Measurements from ENCODE around the gene SBF2. TPM values are rescaled to one million over a fixed set of nuclear protein-coding genes. Genes with fewer than 3 reads are reported as not detected.
"Not testable (repeated sequence)": the region's sequence is repeated elsewhere in the genome, so short reads cannot be mapped to it uniquely, and the experiment has no call there.

Gene SBF2
- total RNA-seq, 1 donor from 2014 or later, result 38.5 TPM

DNA sequence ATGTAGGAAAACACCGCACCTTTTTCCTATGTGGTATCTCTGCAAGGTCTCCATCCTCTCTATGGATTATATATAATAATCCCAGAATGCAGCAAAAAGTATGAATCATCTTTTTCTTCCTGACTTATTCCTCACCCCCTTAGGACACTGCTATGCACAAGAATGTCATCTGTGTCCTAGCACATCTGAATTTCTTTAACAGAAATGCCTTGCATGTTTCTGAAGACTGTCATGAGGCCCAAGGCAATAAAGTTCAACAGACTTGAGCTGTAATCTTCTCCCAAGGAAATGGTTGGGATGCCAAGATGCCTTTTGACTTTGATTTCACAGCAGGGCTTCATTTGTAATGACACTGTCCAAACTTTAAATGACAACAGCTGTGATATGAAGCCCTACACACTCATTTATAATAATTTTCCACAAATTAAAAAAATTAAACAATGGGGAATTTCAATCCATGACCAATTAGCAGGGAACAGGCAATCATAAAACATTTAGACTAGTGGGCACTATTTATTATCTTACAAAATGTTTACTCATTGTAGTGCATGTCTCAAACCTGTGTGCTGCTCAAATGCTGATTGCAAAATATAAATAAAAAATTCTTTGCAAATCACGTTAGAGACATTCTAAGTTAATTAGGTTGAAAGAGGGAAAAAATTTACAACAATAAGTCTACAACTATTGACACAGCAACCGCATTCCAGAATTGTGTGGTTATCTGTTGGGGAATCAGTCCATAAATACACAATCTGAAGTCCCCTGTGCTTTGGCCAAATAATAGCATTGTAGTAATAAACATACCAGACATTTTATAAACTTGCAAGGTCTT is 387.8 kb downstream of the SBF2 start:
- intact Hi-C loops (cut with DNase I), result no loop called here
- Histone ChIP-seq H3K9me3 (no peaks in the 10 kb centered on the region), H3K36me3 (no peaks in the 10 kb centered on the region), H3K27me3 (no peaks in the 10 kb centered on the region), H3K27ac (no peak overlapping the region), H3K4me1 (no peaks in the 10 kb centered on the region), H3K4me3 (no peak overlapping the region)
- DNase-seq (no peak), ATAC-seq (no peak)
- TF ChIP-seq, protein P1, sequence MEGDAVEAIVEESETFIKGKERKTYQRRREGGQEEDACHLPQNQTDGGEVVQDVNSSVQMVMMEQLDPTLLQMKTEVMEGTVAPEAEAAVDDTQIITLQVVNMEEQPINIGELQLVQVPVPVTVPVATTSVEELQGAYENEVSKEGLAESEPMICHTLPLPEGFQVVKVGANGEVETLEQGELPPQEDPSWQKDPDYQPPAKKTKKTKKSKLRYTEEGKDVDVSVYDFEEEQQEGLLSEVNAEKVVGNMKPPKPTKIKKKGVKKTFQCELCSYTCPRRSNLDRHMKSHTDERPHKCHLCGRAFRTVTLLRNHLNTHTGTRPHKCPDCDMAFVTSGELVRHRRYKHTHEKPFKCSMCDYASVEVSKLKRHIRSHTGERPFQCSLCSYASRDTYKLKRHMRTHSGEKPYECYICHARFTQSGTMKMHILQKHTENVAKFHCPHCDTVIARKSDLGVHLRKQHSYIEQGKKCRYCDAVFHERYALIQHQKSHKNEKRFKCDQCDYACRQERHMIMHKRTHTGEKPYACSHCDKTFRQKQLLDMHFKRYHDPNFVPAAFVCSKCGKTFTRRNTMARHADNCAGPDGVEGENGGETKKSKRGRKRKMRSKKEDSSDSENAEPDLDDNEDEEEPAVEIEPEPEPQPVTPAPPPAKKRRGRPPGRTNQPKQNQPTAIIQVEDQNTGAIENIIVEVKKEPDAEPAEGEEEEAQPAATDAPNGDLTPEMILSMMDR (IDR thresholded peaks at IDR 0.05), result no peak

DNA sequence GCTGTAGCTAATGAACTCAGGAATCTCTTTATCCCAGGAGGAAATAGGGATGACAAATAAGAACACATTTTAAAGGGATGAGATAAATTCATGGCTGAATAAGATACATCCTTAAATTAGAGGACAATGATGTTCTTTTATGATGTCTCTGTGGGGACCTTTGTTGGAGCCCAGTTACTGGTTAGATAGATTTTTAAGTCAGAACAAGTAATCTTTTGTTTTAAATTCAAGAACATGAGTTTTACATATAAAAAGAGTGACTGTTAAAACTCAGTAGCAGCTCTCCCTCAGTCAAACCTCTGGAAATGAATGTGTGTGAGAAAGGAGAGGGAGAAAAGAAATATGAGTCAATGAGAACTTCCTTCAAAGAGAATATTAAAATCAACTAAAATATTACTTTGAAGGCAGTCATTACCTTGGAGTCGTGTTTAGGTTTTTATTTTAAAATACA is 388.5 kb downstream of the SBF2 start:
- ATAC-seq, result no peak
- no peak overlapping the region for H3K27ac ChIP-seq
- DNase-seq, result no peak

GRCh38 chr11:9903579-9903978 is 390.4 kb downstream of the SBF2 start:
- Histone ChIP-seq H3K27ac (no peak overlapping the region), H3K4me3 (no peak overlapping the region), H3K27me3 (no peaks in the 10 kb centered on the region), H3K4me1 (peaks cover 4% of the 10 kb centered on the region), H3K36me3 (no peaks in the 10 kb centered on the region), H3K9me3 (no peaks in the 10 kb centered on the region)
- TF ChIP-seq, protein P1 (IDR thresholded peaks at IDR 0.05), result no peak
- ATAC-seq, result no peak
- DNase-seq, result no peak
- intact Hi-C loops (cut with DNase I), result no loop called here

More for the DNA sequence above, 388.5 kb downstream of the SBF2 start:
- Histone ChIP-seq H3K27me3 (no peaks in the 10 kb centered on the region), H3K4me3 (no peak overlapping the region), H3K36me3 (no peaks in the 10 kb centered on the region), H3K4me1 (no peaks in the 10 kb centered on the region), H3K9me3 (no peaks in the 10 kb centered on the region)
- TF ChIP-seq, protein P1 (IDR thresholded peaks at IDR 0.05), result no peak
- intact Hi-C loops (cut with DNase I), result no loop called here

DNA sequence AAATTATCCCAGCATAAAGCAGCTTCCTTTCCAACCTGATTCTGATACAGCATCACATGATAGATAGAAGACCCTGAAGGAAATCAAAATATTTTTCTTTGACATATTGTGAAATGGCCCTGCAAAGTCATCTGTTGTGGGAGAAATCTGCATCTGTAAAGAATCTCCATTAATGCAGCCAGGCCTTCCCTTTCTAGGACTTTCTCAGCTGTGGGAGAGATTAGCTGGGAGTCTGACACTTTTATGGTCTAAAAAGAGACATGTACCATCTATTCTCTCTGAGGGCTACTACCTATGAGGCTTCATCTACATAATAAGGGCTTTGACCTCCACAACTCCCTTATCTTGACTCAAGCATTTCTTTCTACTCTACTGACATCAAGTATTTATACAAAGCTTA is 392.1 kb downstream of the SBF2 start:
- ATAC-seq, result no peak
- TF ChIP-seq, protein P1 (IDR thresholded peaks at IDR 0.05), result no peak
- intact Hi-C loops (cut with DNase I), result no loop called here

GRCh38 chr11:9900253-9900652 is 393.8 kb downstream of the SBF2 start:
- H3K36me3 ChIP-seq; H3K4me3 ChIP-seq; H3K27me3 ChIP-seq; H3K27ac ChIP-seq; DNase-seq; H3K4me1 ChIP-seq; H3K9me3 ChIP-seq; ATAC-seq; intact Hi-C loops (cut with DNase I): not testable (repeated sequence)

More for the DNA sequence above, 392.1 kb downstream of the SBF2 start:
- no peaks in the 10 kb centered on the region for H3K9me3 ChIP-seq
- H3K27ac ChIP-seq, result no peak overlapping the region
- no peaks in the 10 kb centered on the region for H3K27me3 ChIP-seq
- peaks cover 4% of the 10 kb centered on the region for H3K4me1 ChIP-seq
- H3K4me3 ChIP-seq, result no peak overlapping the region
- no peaks in the 10 kb centered on the region for H3K36me3 ChIP-seq
- DNase-seq, result no peak

DNA sequence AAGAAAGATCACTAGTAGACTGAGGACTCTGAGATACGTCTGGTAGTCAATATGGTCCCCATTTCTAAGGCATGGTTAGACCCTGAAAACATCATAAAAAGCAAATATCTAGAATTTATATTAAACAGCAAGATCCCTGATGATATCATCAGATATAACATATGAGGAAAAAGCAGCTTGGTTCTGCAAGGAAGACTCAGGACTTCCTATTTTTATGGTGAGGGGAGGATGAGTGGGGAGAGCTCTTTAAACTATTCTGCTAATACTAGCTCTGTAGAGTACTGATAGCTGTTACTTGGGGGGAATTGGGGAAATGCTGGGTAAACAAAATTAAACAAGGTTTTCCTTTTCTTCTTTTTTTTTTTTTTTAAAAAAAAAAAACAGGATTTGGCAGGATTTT is 394.3 kb downstream of the SBF2 start:
- Histone ChIP-seq H3K27ac (no peak overlapping the region), H3K27me3 (no peaks in the 10 kb centered on the region), H3K36me3 (no peaks in the 10 kb centered on the region), H3K4me3 (no peak overlapping the region), H3K4me1 (peaks cover 4% of the 10 kb centered on the region), H3K9me3 (peaks cover 4% of the 10 kb centered on the region)
- TF ChIP-seq, protein P1 (IDR thresholded peaks at IDR 0.05), result no peak
- intact Hi-C loops (cut with DNase I), result no loop called here
- no peak for DNase-seq
- ATAC-seq, result no peak

Measured in upper lobe of right lung (tissue), 1 donor.